Measurements from ENCODE around the gene ATP5F1A.
A peak's percentile ranks its signal among the peaks of the same experiment; 100 is the strongest.

ATP5F1A gene

GRCh38 chr18:46046688-46047087, 51.4 kb downstream of the ATP5F1A start:
- TF ChIP-seq CTCF (conservative IDR thresholded peaks at IDR 0.05; ENCODE audit: control insufficient read depth, insufficient read depth, low read depth, low read length), result no peak
- no peak for DNase-seq (ENCODE audit: low read depth)

GRCh38 chr18:46046126-46046525, 52.0 kb downstream of the ATP5F1A start:
- no peak for TF ChIP-seq CTCF (conservative IDR thresholded peaks at IDR 0.05; ENCODE audit: control insufficient read depth, insufficient read depth, low read depth, low read length)
- DNase-seq (ENCODE audit: low read depth), result no peak

More at GRCh38 chr18:46046688-46047087, 51.4 kb downstream of the ATP5F1A start:
- no peak overlapping the region for H3K4me3 ChIP-seq (ENCODE audit: control insufficient read depth, low read depth, low read length)

GRCh38 chr18:46042571-46043123, 55.4 kb downstream of the ATP5F1A start:
- DNase-seq (ENCODE audit: low read depth), result peak; percentile 51
- no peak for TF ChIP-seq CTCF (conservative IDR thresholded peaks at IDR 0.05; ENCODE audit: control insufficient read depth, insufficient read depth, low read depth, low read length)
- no peak overlapping the region for H3K4me3 ChIP-seq (ENCODE audit: control insufficient read depth, low read depth, low read length)

More at GRCh38 chr18:46046126-46046525, 52.0 kb downstream of the ATP5F1A start:
- no peak overlapping the region for H3K4me3 ChIP-seq (ENCODE audit: control insufficient read depth, low read depth, low read length)

GRCh38 chr18:46040747-46041104, 57.4 kb downstream of the ATP5F1A start:
- TF ChIP-seq CTCF (conservative IDR thresholded peaks at IDR 0.05; ENCODE audit: control insufficient read depth, insufficient read depth, low read depth, low read length), result no peak
- DNase-seq (ENCODE audit: low read depth), result no peak
- H3K4me3 ChIP-seq (ENCODE audit: control insufficient read depth, low read depth, low read length), result no peak overlapping the region

- no peak overlapping the region for H3K4me3 ChIP-seq (ENCODE audit: control insufficient read depth, low read depth, low read length)
- no peak for DNase-seq (ENCODE audit: low read depth)
- no peak for TF ChIP-seq CTCF (conservative IDR thresholded peaks at IDR 0.05; ENCODE audit: control insufficient read depth, insufficient read depth, low read depth, low read length)
Observed at GRCh38 chr18:46040033-46040746, 57.9 kb downstream of the ATP5F1A start.

- DNase-seq (ENCODE audit: low read depth), result no peak
- no peak overlapping the region for H3K4me3 ChIP-seq (ENCODE audit: control insufficient read depth, low read depth, low read length)
- no peak for TF ChIP-seq CTCF (conservative IDR thresholded peaks at IDR 0.05; ENCODE audit: control insufficient read depth, insufficient read depth, low read depth, low read length)
Observed at GRCh38 chr18:46037512-46038305, 60.4 kb downstream of the ATP5F1A start.

All from fibroblast of mammary gland (primary cell).